Spinal cord (tissue), 10 donors: ENCODE results near the gene FASTKD1. TPM values are rescaled to one million over a fixed set of nuclear protein-coding genes. Genes with fewer than 3 reads are reported as not detected.
A peak's percentile ranks its signal among the peaks of the same experiment; 100 is the strongest.

Source experiments
- DNase-seq, 6 donors: peaks; one replicate each; pipeline versions ENCODE4 v3.0.0 to v3.0.0-alpha.2; 2013 to 2015; ENCODE audit warnings: low spot score in 6 of 6, low read depth in 4 of 6
- H3K27ac ChIP-seq: one replicate; pipeline ENCODE4 v1.5.1; 2013; ENCODE audit warnings: low read depth, low read length, control low read depth
- H3K27me3 ChIP-seq: one replicate; pipeline ENCODE4 v1.6.1; 2013; ENCODE audit warnings: low read length; ENCODE audit not compliant: control insufficient read depth, insufficient read depth
- H3K36me3 ChIP-seq: one replicate; pipeline ENCODE4 v1.6.1; 2013; ENCODE audit warnings: low read length; ENCODE audit not compliant: control insufficient read depth, insufficient read depth
- H3K4me1 ChIP-seq: one replicate; pipeline ENCODE4 v1.6.1; 2013; ENCODE audit warnings: low read length; ENCODE audit not compliant: control insufficient read depth, insufficient read depth
- H3K4me3 ChIP-seq: one replicate; pipeline ENCODE4 v1.5.1; 2013; ENCODE audit warnings: low read depth, low read length, control low read depth
- H3K9me3 ChIP-seq: one replicate; pipeline ENCODE4 v1.6.1; 2013; ENCODE audit warnings: low read length; ENCODE audit not compliant: control insufficient read depth, insufficient read depth
- WGBS: methylation state at CpG from one replicate; pipeline ENCODE4 v1.1.5; 2013; ENCODE audit warnings: missing lambda C conversion rate; ENCODE audit not compliant: insufficient coverage; 5-methylcytosine and 5-hydroxymethylcytosine counted together
- polyA plus RNA-seq, 2 donors: library from polyadenylated mRNA; unstranded; fragments of 120-200 nt; gene quantifications; one replicate each; pipeline ENCODE4 v1.2.1, GENCODE V29; 2013; ENCODE audit not compliant: insufficient read length in 2 of 2
- total RNA-seq, 2 donors: library from RNA; depleted of rRNA in 1 of 2; stranded (reverse); fragments of 120-200 nt in 1 of 2; fragments of >200 nt in 1 of 2; gene quantifications; one replicate each; pipeline versions ENCODE4 v1.2.3 to v1.2.4, GENCODE V29; 2013 to 2014
- donor health status: healthy.

The FASTKD1 gene
- total and polyA plus RNA-seq, 4 donors, result 32.6 to 59.4 (median 36.8) TPM

GRCh38 chr2:169493360-169493759 lies 80.3 kb downstream of the FASTKD1 start:
- peaks cover 26% of the 10 kb centered on the region for H3K36me3 ChIP-seq
- no peaks in the 10 kb centered on the region for H3K4me1 ChIP-seq
- H3K4me3 ChIP-seq, result no peak overlapping the region
- H3K9me3 ChIP-seq, result no peaks in the 10 kb centered on the region
- H3K27ac ChIP-seq, result no peak overlapping the region
- no peak for DNase-seq
- H3K27me3 ChIP-seq, result no peaks in the 10 kb centered on the region
- WGBS, result no CpG with 5 or more reads among the region's 2 CpGs

DNA sequence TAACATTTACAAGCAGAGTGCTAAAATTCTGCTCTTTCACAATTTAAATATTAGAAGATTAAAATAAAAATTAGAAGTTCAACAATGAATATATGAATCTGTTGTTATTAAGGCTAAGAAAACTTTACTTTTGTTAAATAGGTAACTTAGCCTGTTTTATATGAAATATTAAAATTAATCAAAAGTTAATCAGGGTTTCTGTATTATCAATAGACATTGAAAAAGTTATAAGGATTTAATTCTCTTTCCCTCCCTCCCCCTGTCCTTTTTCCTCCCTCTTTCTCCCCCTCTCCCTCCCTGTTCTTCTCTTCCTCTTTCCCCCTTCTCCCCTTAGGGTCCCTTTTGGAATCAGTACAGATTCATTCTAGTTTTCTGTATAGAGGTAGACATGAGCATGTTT lies 82.3 kb downstream of the FASTKD1 start:
- H3K4me1 ChIP-seq, result no peaks in the 10 kb centered on the region
- DNase-seq, result no peak
- H3K27ac ChIP-seq, result no peak overlapping the region
- H3K9me3 ChIP-seq, result no peaks in the 10 kb centered on the region
- H3K27me3 ChIP-seq, result no peaks in the 10 kb centered on the region
- peaks cover 26% of the 10 kb centered on the region for H3K36me3 ChIP-seq
- no peak overlapping the region for H3K4me3 ChIP-seq

GRCh38 chr2:169490834-169491233 lies 82.8 kb downstream of the FASTKD1 start:
- H3K9me3 ChIP-seq, result no peaks in the 10 kb centered on the region
- peaks cover 26% of the 10 kb centered on the region for H3K36me3 ChIP-seq
- H3K4me1 ChIP-seq, result no peaks in the 10 kb centered on the region
- H3K4me3 ChIP-seq, result no peak overlapping the region
- H3K27me3 ChIP-seq, result no peaks in the 10 kb centered on the region
- no peak overlapping the region for H3K27ac ChIP-seq
- DNase-seq, result no peak

GRCh38 chr2:169486487-169486886 lies 87.2 kb downstream of the FASTKD1 start:
- H3K36me3 ChIP-seq, result peaks cover 23% of the 10 kb centered on the region
- H3K4me3 ChIP-seq, result no peak overlapping the region
- no peaks in the 10 kb centered on the region for H3K4me1 ChIP-seq
- no peaks in the 10 kb centered on the region for H3K9me3 ChIP-seq
- DNase-seq, result no peak
- no peak overlapping the region for H3K27ac ChIP-seq
- H3K27me3 ChIP-seq, result no peaks in the 10 kb centered on the region

DNA sequence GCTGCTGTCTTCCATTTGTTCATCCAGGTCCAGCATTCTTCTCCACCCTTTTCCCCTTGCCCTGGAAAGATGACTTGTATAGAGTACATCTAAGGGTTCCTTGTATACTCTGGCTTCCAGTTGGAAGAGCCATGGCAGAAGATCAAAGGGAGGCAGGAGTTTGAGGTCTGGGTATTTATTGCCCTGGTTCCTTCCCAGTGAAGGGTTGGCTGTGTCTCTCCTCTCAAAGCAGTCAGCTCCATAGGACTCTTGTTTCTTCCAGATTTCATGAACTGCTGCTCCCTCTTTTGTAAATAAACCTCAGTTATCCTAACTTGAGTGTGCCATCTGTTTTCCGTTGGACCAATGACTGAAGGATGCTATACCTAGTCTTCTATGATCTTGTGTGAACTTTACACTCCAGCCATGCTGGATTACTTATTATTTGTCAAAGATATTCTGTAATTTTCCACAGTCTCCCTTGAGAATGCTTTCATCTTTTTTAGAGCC lies 88.0 kb downstream of the FASTKD1 start:
- Histone ChIP-seq H3K36me3 (peaks cover 20% of the 10 kb centered on the region), H3K9me3 (no peaks in the 10 kb centered on the region), H3K4me1 (no peaks in the 10 kb centered on the region), H3K4me3 (no peak overlapping the region), H3K27me3 (no peaks in the 10 kb centered on the region), H3K27ac (no peak overlapping the region)
- WGBS, result no CpG with 5 or more reads among the region's 1 CpG
- peak in 1 of 6 donors; percentile 53 for DNase-seq

GRCh38 chr2:169480079-169480465 lies 93.6 kb downstream of the FASTKD1 start:
- Histone ChIP-seq H3K4me3 (peak overlapping the region; percentile 83), H3K27ac (no peak overlapping the region), H3K36me3 (peaks cover 9% of the 10 kb centered on the region), H3K9me3 (no peaks in the 10 kb centered on the region), H3K4me1 (peaks cover 9% of the 10 kb centered on the region), H3K27me3 (no peaks in the 10 kb centered on the region)
- WGBS, result no CpG with 5 or more reads among the region's 9 CpGs
- peak in 1 of 6 donors; percentile 16 for DNase-seq

Other genes with a start within 250 kb of the FASTKD1 start
- gene LRP2, start 211.3 kb downstream of the FASTKD1 start, total RNA-seq, result 1 to 10 TPM; 2.3 to 3.8 TPM
- 1 to 10 TPM; 3.3 to 7.4 TPM for gene LRP2, start 211.3 kb downstream of the FASTKD1 start, polyA plus RNA-seq
- gene BBS5, start 94.4 kb downstream of the FASTKD1 start, total RNA-seq, result 10 to 100 TPM; 15.2 to 16.9 TPM
- gene BBS5, start 94.4 kb downstream of the FASTKD1 start, polyA plus RNA-seq, result 10 to 100 TPM; 18.0 to 18.8 TPM
- 1 to 10 TPM; 3.0 to 3.9 TPM for gene KLHL41, start 64.2 kb downstream of the FASTKD1 start, total RNA-seq
- 1 to 10 TPM; 2.5 to 6.3 TPM for gene KLHL41, start 64.2 kb downstream of the FASTKD1 start, polyA plus RNA-seq
- 10 to 100 TPM; 54.1 to 58.6 TPM for gene PPIG, start 10.5 kb upstream of the FASTKD1 start, total RNA-seq
- gene PPIG, start 10.5 kb upstream of the FASTKD1 start, polyA plus RNA-seq, result 10 to 100 TPM; 51.3 to 69.9 TPM
- 1 to 10 TPM; 2.8 to 3.0 TPM for gene CFAP210, start 120.5 kb upstream of the FASTKD1 start, total RNA-seq
- 1 to 10 TPM; 4.0 to 4.5 TPM for gene CFAP210, start 120.5 kb upstream of the FASTKD1 start, polyA plus RNA-seq
- 10 to 100 TPM in 1 of 2 donors, 1 to 10 TPM in 1; 8.7 to 11.7 TPM for gene PHOSPHO2, start 120.6 kb upstream of the FASTKD1 start, total RNA-seq
- 10 to 100 TPM in 1 of 2 donors, 1 to 10 TPM in 1; 9.5 to 11.1 TPM for gene PHOSPHO2, start 120.6 kb upstream of the FASTKD1 start, polyA plus RNA-seq
- 10 to 100 TPM; 68.6 to 71.1 TPM for gene KLHL23, start 160.0 kb upstream of the FASTKD1 start, total RNA-seq
- 10 to 100 TPM; 41.1 to 52.1 TPM for gene KLHL23, start 160.0 kb upstream of the FASTKD1 start, polyA plus RNA-seq
- gene SSB, start 225.0 kb upstream of the FASTKD1 start, total RNA-seq, result 100 to 1,000 TPM in 1 of 2 donors, 10 to 100 TPM in 1; 95.9 to 128 TPM
- 100 to 1,000 TPM; 139 to 167 TPM for gene SSB, start 225.0 kb upstream of the FASTKD1 start, polyA plus RNA-seq